HG02870 (cell line): ENCODE data around the gene IL22RA2.
A peak's percentile ranks its signal among the peaks of the same experiment; 100 is the strongest.

Experiments
- ATAC-seq: cut with Tn5 transposase; IDR thresholded peaks from one replicate; pipeline ENCODE4 v1.9.1; 2021; ENCODE audit warnings: mild to moderate bottlenecking, moderate library complexity; ENCODE audit not compliant: unreplicated experiment

Gene IL22RA2

DNA sequence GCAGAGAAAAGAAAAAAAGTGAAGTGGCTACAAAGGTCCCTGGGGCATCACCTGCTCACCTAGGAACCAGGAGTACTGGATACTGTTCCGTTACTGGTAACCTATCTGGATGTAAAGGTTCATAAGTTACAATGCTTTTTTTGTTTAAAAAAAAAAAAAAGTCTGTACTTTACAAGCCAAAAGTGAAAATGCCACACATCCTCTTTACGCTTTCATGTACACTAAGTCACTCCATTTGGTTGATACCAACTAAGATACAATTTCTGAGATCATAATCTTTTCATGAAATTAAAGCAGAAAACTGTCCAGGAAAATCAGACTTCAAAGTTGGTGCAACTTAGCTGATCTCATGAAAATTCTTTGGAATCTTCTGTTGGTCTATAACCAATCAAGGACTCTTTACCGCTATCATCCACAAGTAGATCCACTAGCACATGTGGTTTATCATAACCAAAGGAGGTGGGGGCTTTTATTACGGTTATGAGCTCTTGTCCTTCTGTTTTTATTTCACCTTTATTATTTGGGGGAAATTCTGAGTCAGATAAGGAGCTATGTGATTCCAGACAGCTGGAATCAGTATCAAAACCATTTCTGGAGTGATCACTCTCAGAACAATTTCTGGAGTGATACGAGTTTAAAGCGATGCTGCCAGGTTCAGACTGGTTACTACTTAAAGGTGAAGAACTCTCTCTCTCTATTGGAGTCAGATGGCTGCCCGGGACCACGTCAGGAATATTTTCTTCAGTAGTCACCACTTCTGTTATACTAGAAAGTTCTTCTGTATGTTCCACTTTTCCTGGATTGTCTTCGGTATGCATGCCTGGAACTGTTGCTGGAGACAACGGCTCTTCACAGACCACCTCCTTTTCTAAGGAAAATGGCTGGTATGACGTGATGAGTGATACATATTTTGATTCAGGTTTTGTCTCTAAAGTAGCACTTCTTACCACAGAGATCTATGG lies 24.5 kb upstream of the IL22RA2 start:
- ATAC-seq, result no peak

DNA sequence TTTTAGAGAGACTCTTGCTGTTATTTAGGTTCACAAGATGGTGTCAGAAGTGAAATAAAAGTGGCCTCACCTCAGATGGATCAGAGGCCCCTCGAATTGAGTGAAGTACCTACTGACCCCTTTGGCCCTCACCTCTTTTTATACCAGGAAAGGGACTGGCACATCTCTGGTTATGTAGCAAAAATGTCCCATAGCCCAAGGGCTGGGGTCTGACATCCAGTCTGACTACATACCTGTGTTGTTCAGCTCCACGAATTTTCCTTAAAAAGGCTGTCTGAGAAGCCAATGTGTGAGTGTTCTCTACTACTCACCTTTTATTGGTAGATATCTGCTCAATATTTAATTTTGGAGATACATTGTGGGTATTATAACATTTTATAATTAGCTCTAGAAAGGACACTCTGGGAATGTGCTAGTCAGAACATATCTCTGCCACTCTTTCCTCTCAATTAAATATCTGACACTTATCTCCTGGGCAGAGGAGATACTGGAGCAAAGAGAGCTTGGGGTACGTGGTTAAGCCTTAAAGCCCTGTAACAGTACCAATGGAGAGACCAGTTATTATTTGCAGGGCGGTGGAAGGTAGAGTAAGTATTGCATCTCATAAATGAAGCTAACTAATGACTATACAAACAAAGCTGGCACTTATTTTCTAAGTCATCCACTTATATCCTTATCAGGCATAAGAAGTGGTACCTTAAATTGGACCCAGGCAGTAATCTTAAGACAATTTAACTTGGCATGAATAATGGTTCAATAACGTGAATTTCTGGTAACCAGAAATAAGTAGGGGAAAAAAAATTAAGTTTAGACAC lies 20.0 kb upstream of the IL22RA2 start:
- no peak for ATAC-seq

DNA sequence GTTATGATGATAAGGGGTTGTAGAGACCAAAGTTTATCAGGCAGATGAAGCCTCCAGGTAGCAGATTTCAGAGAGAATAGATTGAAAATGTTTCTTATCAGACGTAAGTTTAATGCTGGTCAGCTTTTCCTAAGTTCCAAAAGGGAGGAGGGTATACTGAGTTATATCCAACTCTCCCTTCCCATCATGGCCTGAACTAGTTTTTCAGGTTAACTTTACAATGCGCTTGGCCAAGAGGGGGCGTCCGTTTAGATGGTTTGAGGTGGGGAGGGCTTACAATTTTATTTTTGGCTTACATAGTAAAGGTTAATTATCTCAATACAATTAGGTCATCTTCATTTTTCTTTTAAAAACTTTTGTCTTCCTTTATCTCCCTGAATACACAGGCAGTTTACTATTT lies 19.4 kb upstream of the IL22RA2 start:
- no peak for ATAC-seq

DNA sequence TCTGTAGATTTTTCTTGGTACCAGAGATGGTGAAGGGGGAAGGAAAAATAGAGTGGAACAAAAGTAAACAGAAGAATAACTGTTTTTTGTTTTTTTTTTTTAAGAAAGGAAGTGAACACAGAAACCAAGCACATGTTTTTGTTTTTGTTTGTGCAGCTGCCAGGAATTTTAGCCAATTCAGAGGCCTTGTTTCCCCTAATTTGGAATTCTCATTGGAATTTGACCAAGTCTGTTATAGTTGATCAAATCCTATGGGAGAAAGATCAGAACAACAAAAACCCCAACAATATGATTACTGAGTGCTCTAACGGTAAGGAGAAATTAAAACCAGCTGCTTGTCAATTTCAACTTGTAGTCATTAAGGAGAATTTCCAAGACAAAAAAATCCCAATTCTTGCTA lies 18.2 kb upstream of the IL22RA2 start:
- ATAC-seq, result no peak

DNA sequence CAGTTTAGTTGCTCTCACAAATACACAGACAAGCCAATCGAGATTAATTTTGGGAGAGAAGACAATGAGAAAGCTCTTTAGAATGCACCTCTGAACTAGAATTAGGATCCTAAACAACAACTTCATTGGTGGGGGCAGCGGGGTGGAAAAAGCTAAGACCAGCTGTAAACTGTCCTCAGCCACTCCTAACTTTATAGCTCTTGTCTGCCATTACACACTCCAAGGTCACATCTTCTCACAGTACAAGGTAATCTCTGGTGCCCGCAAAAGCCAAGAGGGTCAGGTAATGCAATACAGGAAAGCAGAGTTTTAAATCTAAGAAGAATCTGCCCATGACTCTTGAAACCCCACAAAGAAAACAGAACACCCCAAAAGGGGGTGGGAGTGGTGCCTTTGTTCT lies 17.8 kb upstream of the IL22RA2 start:
- no peak for ATAC-seq

DNA sequence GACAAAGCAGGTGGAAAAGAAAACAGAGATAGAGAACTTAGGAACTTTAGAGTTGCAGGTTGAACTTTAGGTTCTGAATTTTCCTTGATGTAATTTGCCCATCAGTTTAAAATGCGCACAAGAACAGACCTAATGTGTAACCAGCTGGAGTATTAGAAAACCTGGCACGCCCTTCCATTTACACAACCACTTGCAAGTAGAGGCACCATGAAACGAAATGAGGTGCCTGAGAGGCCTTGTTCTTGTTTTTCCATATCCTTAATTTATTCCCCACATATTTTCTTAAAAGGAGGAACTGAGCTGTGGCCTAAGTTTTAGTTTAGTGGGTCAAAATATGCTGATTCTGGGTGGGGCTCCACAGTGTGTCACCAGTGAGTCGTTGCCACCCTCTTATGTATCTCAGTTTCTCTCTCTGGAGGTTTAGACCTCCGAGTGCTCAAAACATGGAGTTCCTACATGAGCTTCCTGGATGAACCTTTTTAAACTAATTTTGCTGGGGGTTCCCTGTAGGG lies 17.2 kb upstream of the IL22RA2 start:
- ATAC-seq, result no peak

DNA sequence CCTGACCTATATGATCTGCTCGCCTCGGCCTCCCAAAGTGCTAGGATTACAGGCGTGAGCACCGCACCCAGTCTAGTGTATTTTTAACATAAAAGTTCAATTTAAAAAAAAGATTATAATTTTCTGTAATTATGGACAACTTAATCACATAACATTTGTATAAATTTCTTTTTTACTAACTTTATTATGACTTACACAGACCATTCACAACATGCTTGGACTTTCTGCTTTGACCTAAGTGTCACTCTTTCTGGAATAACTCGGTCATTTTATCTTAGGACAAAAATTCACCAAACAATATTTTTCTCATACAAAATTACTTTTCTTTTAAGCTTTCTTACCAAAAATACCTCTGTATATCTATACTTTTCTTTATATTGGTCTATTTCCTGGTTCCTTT lies 15.4 kb upstream of the IL22RA2 start:
- no peak for ATAC-seq

DNA sequence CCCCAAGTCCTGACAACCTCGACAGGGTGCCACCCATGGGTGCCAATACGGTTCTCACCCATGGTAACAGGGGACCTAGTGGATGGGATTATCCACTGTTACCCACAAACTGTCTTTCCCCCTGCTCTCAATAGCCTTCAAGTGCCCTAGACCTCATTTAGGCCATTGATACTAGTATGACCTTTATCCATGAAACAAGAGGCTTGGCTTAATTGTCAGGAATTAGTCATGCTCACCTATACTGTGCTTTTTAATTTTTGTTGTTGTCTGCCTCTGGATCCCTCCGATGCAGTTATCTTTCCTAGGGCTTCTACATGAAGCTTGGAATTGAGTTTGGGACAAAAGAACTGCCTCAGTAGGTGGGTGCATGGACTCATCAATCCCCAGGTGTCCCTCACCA lies 11.8 kb upstream of the IL22RA2 start:
- no peak for ATAC-seq

DNA sequence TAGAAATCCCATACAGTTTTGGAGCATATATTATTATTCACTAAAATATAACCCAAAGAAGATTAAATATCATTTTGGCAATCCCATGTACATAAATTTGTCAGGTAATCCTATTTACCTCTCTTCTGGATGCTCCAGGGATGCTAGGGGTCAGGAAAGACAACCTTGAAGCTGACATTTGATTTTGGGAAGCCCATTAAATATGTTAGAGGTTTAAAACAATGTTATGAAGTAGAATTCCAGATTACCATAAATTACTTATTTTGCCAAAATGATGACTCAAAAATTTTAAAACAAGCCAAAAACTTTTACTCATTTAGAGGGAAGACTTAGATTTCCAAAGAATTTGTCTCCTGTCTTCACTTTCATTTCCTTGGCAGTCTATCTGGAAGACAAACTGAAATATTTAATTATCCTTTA lies 9.2 kb upstream of the IL22RA2 start:
- ATAC-seq, result no peak

DNA sequence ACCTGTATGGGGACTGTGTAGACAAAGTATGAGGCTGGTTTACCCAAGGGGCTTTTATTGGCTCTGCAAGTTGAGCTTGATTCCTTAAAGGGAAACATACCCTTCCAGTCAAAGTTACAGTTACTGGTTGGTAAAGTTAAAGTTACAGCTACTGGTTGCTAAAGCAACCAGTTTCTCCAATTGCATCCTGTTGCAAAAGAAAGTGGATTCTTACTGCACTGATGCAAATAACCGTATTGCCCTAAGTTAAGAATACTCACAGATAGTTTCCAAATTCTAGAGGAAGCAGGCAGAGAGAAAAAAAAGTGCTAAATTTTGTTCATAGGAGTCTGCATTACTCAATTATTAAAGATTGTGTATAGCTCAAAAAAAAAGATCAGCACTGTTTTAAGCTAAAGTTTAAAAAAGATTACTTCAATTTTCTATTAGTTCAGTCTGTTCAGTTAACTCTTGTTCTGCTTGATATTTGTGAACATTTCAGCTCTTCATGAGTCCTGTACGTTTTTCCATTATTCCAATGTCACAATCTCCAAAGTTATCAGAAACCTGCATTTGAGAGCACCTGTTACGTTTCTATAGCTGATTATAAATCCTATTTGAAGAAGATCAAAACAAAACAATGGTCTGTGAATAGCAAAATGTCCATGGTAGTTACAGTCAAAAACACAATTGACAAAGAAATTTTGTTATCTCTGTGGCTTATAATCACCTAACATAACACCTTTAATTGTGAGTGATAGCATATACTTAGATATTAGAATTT lies 8.6 kb upstream of the IL22RA2 start:
- ATAC-seq, result no peak

DNA sequence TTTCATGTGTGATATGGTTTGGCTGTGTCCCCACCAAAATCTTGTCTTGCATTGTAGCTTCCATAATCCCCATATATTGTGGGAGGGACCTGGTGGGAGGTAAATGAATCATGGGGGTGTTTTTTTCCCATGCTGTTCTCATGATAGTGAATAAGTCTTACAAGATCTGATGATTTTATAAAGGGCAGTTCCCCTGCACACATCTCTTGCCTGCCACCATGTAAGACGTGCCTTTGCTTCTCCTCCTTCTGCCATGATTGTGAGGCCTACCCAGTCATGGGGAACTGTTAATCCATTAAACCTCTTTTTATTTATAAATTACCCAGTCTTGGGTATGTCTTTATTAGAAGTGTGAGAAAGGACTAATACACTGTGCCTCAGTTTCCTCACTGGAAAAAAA lies 4.2 kb upstream of the IL22RA2 start:
- ATAC-seq, result no peak

DNA sequence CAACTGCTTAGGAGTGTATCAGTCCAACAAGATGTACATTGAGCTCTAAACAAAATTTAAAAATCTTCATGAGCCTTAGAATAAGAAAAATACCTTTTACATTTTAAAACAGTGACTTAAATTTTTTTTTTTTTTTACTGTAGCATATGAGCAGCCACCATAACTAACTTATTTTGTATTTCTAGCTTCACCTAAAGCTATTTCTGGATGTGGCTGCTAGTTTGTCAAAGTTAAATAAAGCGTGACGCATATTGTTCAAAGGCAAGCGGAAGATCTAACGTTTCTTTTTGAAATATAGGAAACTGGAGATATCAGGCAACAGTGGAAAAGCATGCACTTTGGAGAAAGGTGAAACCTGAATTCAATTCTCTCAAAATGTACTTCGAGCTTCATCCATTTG lies 3.3 kb upstream of the IL22RA2 start:
- ATAC-seq, result no peak

DNA sequence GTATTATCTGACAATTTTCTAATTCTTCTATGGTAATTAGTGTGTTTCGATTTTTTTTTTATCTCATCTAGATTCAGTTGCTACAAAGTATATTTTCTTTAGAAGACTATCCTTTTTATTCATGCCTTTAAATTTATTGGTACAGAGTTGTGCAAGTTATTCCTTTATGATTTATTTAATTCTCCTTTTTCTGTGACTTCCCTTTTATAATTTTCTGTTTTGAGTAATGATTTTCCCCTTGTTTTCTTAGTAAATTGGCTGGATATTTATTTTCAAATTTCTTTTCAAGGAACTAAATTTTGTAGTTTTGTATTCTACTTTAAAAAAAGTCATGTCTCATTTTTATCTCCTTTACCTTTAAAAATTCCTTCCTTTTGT lies 2.4 kb upstream of the IL22RA2 start:
- ATAC-seq, result no peak

DNA sequence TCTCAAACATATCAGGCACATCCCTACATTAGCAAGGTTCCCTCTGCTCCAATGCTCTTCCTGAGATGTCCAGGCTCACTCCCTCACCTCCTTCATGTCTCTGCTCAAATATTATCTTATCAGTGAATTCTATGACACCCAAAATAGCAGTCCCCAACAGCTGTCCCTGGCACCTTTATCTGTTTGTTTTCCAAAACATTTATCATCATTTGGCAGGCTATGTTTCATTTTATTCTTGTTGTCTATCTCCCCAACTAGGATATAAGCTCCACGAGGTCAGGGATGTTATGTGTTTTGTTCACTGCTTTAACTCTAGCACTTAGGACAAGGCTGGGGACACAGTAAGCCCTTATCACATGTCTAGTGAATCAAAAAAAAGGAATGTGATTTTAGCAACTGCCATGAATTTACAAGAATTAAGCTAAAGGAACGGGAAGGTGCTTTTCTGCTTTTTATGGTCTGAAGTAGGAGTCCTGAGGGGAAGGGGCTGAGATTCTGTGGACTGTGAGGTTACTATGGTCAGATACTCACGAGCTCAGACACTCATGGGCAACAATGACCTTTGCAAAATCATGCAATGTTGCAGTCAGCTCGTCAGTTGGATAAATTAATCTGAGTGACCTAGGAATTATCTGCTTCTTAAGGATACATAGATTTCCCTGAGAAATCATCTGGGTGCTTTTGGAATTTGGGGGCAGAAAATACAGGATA lies 1.9 kb upstream of the IL22RA2 start:
- no peak for ATAC-seq

DNA sequence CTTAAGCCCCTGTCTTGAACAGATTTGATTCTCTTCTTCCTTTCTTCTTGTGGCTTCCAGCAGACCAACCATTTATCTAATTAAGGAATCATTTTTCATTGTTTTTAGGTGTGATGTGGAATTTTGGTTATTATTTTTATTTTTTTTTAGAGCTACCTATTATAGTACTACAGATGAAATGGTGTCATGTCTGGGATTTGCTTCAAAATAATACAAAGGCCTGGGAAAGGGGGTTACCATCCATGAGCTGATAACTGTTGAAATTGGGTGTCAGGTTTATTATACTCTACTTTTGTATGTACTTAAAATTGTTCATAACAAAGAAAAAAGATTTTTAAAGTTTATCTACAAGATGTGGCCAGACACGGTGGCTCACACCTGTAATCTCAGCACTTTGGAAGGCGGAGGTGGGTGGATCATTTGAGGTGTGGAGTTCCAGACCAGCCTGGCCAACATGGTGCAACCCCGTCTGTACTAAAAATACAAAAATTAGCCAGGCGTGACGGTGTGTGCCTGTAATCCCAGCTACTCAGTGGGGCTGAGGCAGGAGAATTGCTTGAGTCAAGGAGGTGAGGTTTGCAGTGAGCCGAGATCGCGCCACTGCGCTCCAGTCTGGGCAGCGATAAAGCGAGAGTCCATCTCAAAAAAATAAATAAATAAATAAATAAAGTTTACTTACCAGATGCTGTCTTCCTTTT lies 561 bp downstream of the IL22RA2 start:
- ATAC-seq, result no peak

DNA sequence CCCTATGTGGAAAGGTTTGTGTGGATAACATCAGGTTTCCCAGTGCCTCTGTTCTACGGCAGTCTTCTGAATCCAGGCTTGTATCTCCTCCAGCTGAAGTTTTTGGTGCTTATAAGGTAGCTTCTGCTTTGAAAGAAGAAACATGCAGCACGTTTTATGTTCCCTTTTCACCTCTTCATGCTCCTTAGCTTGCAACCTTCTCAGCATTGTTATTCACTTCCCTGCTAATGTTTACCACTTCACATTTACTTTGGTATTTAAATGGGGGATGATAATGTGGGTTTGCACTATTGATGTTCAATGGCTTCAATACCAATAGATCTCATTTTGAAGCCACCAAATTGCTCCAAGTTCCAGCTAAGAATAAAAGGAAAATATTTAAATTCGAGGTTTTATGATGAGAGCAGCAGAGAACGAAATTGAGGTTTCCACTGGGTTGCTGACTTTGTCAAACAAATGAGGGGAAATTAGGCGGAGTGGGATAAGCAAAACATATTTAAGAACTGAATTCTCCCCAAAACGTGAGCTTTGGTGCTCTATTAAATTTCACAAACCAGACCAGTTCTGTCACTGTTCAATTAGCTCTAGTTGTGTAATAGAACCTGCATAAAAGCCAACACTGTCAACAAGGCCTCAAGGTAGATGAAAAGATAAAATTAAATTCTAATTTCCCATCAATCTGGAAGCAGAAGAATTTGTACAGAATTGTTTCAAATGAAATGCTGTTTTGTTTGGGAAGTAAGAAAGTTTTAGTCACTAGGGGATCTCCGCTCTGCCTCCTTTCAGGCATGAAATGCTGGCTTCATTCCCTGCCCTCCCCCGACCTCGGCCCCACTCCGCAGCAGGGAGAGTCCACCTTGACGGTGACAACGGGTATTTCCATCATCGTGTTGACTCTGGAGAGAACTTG lies 1.4 kb downstream of the IL22RA2 start:
- peak; percentile 43 for ATAC-seq

DNA sequence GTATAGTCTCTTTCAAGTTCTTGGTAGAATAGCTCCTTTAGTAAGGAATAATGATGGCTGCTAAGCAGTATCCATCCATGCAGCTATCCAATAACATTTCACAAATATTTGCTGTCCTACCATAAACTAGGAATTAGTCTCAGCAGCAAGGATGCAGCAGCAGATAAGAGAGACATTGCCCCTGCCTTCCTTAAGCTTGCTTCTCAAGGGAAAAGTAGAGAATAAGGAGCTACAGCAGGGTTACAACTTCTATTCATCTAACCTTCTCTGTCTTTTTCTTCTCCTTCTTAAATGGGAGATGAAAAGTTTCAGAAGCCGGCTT lies 2.4 kb downstream of the IL22RA2 start:
- no peak for ATAC-seq

DNA sequence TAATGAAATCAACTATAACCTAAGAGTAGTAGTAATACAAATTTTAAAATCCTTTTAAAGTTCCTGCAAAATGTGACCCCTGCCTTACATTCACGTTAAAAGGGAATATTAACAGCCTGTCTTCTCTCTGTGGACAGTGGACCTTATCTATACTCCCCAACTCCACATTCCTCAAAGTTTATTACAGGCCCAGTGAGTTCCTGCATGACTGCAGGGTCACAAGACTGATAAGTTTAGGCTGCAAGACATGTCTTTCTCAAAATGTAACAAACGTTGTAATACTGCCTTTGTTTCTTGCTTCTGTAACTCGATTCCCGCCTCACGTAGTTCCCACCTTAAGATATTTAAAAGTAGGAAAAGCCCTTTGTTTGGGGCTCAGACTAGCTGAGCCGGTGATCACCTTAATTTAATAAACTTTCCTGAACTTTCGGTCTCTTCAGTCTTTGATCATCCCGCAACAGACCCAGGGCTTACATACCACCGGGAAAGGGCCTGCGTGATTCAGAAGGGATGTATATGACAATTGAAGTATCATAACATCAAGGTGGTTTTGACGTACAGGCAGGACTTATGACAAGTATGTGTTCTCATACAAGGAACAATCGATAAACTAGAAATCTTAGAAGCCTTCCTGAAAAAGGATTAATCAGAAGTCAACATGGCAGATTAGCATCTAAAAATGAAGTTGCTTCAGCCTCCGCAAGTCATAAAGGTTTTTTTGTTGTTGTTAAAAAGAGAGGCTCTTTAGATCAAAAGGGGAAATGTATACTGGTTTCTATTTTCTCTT lies 3.0 kb downstream of the IL22RA2 start:
- ATAC-seq, result no peak
